Endothelial cell of umbilical vein (primary cell): ENCODE data around the gene SAMD11. TPM values are rescaled to one million over a fixed set of nuclear protein-coding genes. Genes with fewer than 3 reads are reported as not detected.

Experiments
- BruUV-seq: library from RNA; stranded (reverse); fragments of 400-500 nt; replicated peaks from 2 replicates; lab custom pipeline; 2021; lab: Mats Ljungman, UMichigan
- CTCF ChIA-PET: fragments of 300-600, 350-600 bp; sonication (Branson Sonifier 250); formaldehyde crosslinking; loops from one replicate; lab custom pipeline; 2021; ENCODE audit warnings: antibody characterized with exemption, inconsistent platforms; lab: Charles Lee
- POLR2A ChIA-PET: fragments of 300-600, 350-600 bp; sonication (Branson Sonifier 250); formaldehyde crosslinking; loops from one replicate; lab custom pipeline; 2021; ENCODE audit warnings: antibody characterized with exemption, inconsistent platforms; lab: Charles Lee
- DNase-seq: peaks from one replicate; pipeline ENCODE4 v3.0.0-alpha.2; 2011; ENCODE audit warnings: low read depth, low spot score
- FAIRE-seq: peaks from 2 replicates; lab custom pipeline; 2011; peaks lifted over from hg19 to GRCh38; lab: Jason Lieb, UNC
- H2AFZ ChIP-seq: 2 replicates; pipeline ENCODE4 v1.6.0; 2012; ENCODE audit warnings: low read depth, low read length, control low read depth, inconsistent platforms
- H3K27ac ChIP-seq: 2 replicates; pipeline ENCODE4 v1.5.1; 2011; ENCODE audit warnings: low read depth, mild to moderate bottlenecking, control low read depth, low read length, moderate library complexity; ENCODE audit not compliant: insufficient read depth
- H3K27me3 ChIP-seq, 2 experiments: 2 replicates each; pipeline versions ENCODE4 v1.6.0 to v1.6.1; 2011; ENCODE audit warnings: low read length in 2 of 2, mixed read lengths in 1 of 2; ENCODE audit not compliant: control insufficient read depth in 2 of 2, insufficient read depth in 2 of 2
- H3K36me3 ChIP-seq, 2 experiments: 2 replicates in 1 of 2; 3 replicates in 1 of 2; pipeline ENCODE4 v1.5.1; 2011; ENCODE audit warnings: low read length in 2 of 2, mild to moderate bottlenecking in 1 of 2, moderate library complexity in 1 of 2; ENCODE audit not compliant: control insufficient read depth in 2 of 2, insufficient read depth in 2 of 2; ENCODE audit errors: extremely low read depth in 1 of 2
- H3K4me1 ChIP-seq: 3 replicates; pipeline ENCODE4 v1.5.1; 2011; ENCODE audit warnings: mild to moderate bottlenecking, low read length; ENCODE audit not compliant: control insufficient read depth, insufficient read depth; ENCODE audit errors: extremely low read depth
- H3K4me2 ChIP-seq: 2 replicates; pipeline ENCODE4 v1.6.1; 2011; ENCODE audit warnings: low read length, control low read depth, mixed read lengths; ENCODE audit not compliant: insufficient read depth
- H3K4me3 ChIP-seq, 3 experiments: fragments of 200-600 bp in 1 of 3; sonication (generic), shearing (Covaris generic) in 1 of 3; replicated peaks in 1 of 3; 2 replicates each; pipeline ENCODE4 v1.5.1; 2011 to 2016; ENCODE audit warnings: control low read depth in 3 of 3, low read length in 3 of 3, mild to moderate bottlenecking in 2 of 3, inconsistent platforms in 1 of 3, low read depth in 1 of 3, moderate library complexity in 1 of 3; ENCODE audit not compliant: insufficient read depth in 1 of 3
- H3K79me2 ChIP-seq: 2 replicates; pipeline ENCODE4 v1.6.0; 2012; ENCODE audit warnings: low read length, inconsistent platforms; ENCODE audit not compliant: control insufficient read depth, insufficient read depth
- H3K9ac ChIP-seq: replicated peaks from 2 replicates; pipeline ENCODE3; 2011; ENCODE audit warnings: low read length, control low read depth; ENCODE audit not compliant: insufficient read depth; ENCODE audit errors: extremely low read depth
- H3K9me1 ChIP-seq: replicated peaks from 3 replicates; pipeline ENCODE4 v1.6.0; 2011; ENCODE audit warnings: mild to moderate bottlenecking, low read length; ENCODE audit not compliant: control insufficient read depth, insufficient read depth; ENCODE audit errors: extremely low read depth
- H3K9me3 ChIP-seq: replicated peaks from 2 replicates; pipeline ENCODE4 v1.5.1; 2012; ENCODE audit warnings: low read length, inconsistent platforms; ENCODE audit not compliant: control insufficient read depth, insufficient read depth
- H4K20me1 ChIP-seq: replicated peaks from 2 replicates; pipeline ENCODE3; 2011; ENCODE audit warnings: mild to moderate bottlenecking, low read length; ENCODE audit not compliant: control insufficient read depth, insufficient read depth; ENCODE audit errors: extremely low read depth
- CTCF ChIP-seq, 2 donors: IDR thresholded peaks; 1 replicate in 1 of 2; 2 replicates in 1 of 2; pipeline ENCODE4 v1.5.1; 2011; ENCODE audit warnings: low read length in 2 of 2, mild to moderate bottlenecking in 2 of 2, moderate library complexity in 2 of 2, control low read depth in 1 of 2, inconsistent platforms in 1 of 2, low read depth in 1 of 2; ENCODE audit not compliant: insufficient read depth in 1 of 2; ENCODE audit errors: extremely low read depth in 1 of 2
- EZH2 ChIP-seq: IDR thresholded peaks from 2 replicates; pipeline ENCODE4 v1.6.1; 2012; ENCODE audit warnings: borderline replicate concordance, low read depth, mild to moderate bottlenecking, moderate library complexity, low read length, inconsistent platforms; ENCODE audit not compliant: severe bottlenecking
- FOS ChIP-seq: IDR thresholded peaks from 2 replicates; pipeline ENCODE4 v1.6.1; 2011; ENCODE audit warnings: mild to moderate bottlenecking, low read length, moderate library complexity, borderline replicate concordance; ENCODE audit not compliant: insufficient read depth
- GATA2 ChIP-seq: IDR thresholded peaks from 2 replicates; pipeline ENCODE4 v1.7.0; 2011; ENCODE audit warnings: low read depth, mild to moderate bottlenecking, moderate library complexity, mixed read lengths, low read length; ENCODE audit not compliant: insufficient read length, insufficient read depth
- JUN ChIP-seq: IDR thresholded peaks from 2 replicates; pipeline ENCODE4 v1.6.1; 2011; ENCODE audit warnings: borderline replicate concordance, low read depth; ENCODE audit not compliant: insufficient read length, insufficient read depth
- MYC ChIP-seq: IDR thresholded peaks from one replicate; pipeline ENCODE4 v1.6.1; 2011; ENCODE audit warnings: mild to moderate bottlenecking, low read depth, low read length
- POLR2A ChIP-seq: IDR thresholded peaks from 2 replicates; pipeline ENCODE4 v1.6.1; 2012; ENCODE audit warnings: low read depth, mild to moderate bottlenecking, control low read depth, low read length
- POLR2AphosphoS5 ChIP-seq: IDR thresholded peaks from 2 replicates; pipeline ENCODE4 v1.6.1; 2012; ENCODE audit warnings: low read depth, mild to moderate bottlenecking, control low read depth, low read length, moderate library complexity; ENCODE audit not compliant: insufficient read depth
- dilution Hi-C: fragments of 300-500 bp; cut with MboI; formaldehyde crosslinking; loops from one replicate; pipeline ENCODE4 v1.15.0; 2019; ENCODE audit warnings: low sequenced_read_pairs; ENCODE audit not compliant: extremely low pct_ligation_motif_present
- intact Hi-C: fragments of 100-400 bp; cut with micrococcal nuclease; formaldehyde crosslinking; loops from one replicate; pipeline ENCODE4 v1.10.0; 2022
- polyA plus RNA-seq, 4 experiments: library from polyadenylated mRNA; depleted of rRNA in 3 of 4; stranded (reverse) in 3 of 4; unstranded in 1 of 4; fragments of >200 nt; gene quantifications; 2 replicates each; pipeline versions ENCODE4 v1.2.1 to v1.2.3, GENCODE V29; 2011 to 2012; ENCODE audit warnings: missing spikeins in 1 of 4
- total RNA-seq: library from RNA; stranded (reverse); gene quantifications from 2 replicates; pipeline ENCODE4 v1.2.3, GENCODE V29; 2021
- TF ChIP-seq, protein P1 (sequence below): IDR thresholded peaks from 2 replicates; pipeline ENCODE4 v1.6.1; 2011; ENCODE audit not compliant: insufficient read depth, insufficient read length

The SAMD11 gene
- total and polyA plus RNA-seq, 2 donors (not counting 3 experiments of a cell fraction or from before 2014, with no cell fraction given), result not detected

DNA sequence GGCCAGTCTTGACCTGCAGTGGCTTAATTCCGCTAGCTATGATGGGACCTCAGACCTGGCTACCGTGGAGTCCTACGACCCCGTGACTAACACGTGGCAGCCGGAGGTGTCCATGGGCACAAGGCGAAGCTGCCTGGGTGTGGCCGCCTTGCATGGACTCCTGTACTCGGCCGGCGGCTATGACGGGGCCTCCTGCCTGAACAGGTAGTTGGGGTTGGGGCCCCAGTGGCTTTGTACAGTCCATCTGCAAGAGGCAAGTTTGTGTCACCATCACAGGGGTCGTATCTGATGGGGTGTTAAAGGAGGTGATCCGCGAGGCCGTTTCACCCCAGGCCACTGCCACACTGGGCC lies 39.6 kb downstream of the SAMD11 start:
- CTCF ChIA-PET, result no interaction called here
- peaks cover 0 to 2% of the 10 kb centered on the region in 2 experiments for H3K36me3 ChIP-seq
- POLR2A ChIA-PET, result no interaction called here

More for the DNA sequence above, 39.6 kb downstream of the SAMD11 start:
- Histone ChIP-seq H3K79me2 (peaks cover 8% of the 10 kb centered on the region), H3K4me1 (peaks cover 11% of the 10 kb centered on the region), H3K9me1 (no peaks in the 10 kb centered on the region), H3K27me3 (no peaks in the 10 kb centered on the region), H3K9me3 (no peaks in the 10 kb centered on the region), H3K9ac (no peak overlapping the region), H3K4me2 (no peak overlapping the region), H2AFZ (no peak overlapping the region), H3K4me3 (no peak overlapping the region), H3K27ac (no peak overlapping the region), H4K20me1 (no peaks in the 10 kb centered on the region)
- FAIRE-seq, result no peak
- no peak for DNase-seq
- dilution Hi-C loops (no loop called here), intact Hi-C loops (no loop called here)
- TF ChIP-seq FOS, result no peak
- TF ChIP-seq, protein P1, sequence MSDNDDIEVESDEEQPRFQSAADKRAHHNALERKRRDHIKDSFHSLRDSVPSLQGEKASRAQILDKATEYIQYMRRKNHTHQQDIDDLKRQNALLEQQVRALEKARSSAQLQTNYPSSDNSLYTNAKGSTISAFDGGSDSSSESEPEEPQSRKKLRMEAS, result no peak
- no peak for TF ChIP-seq POLR2A
- no peak for TF ChIP-seq MYC
- TF ChIP-seq JUN, result no peak
- TF ChIP-seq GATA2, result no peak
- no peak for TF ChIP-seq POLR2AphosphoS5
- no peak for TF ChIP-seq CTCF (IDR thresholded peaks at IDR 0.05; ENCODE audit: extremely low read depth in 1 of 2, insufficient read depth in 1 of 2, low read depth in 1 of 2, low read length in 2 of 2)
- no peak for TF ChIP-seq EZH2
- no TSS peak for BruUV-seq
